Left lung (tissue), 10 donors: ENCODE results near the gene NRG3. TPM values are rescaled to one million over a fixed set of nuclear protein-coding genes. Genes with fewer than 3 reads are reported as not detected.

Experiments
- ATAC-seq: fragments of 200-7000 bp; cut with Tn5 transposase; one replicate; pipeline ENCODE4 v1.9.1; 2020; ENCODE audit warnings: moderate library complexity
- DNase-seq, 4 donors: peaks; one replicate each; pipeline ENCODE4 v3.0.0-alpha.2; 2013 to 2020
- H3K27ac ChIP-seq, 2 donors: fragments of 200-600 bp; sonication (generic) in 1 of 2; one replicate each; pipeline versions ENCODE4 v1.5.0 to v1.8.0; 2020 to 2021
- H3K27me3 ChIP-seq, 2 donors: fragments of 200-600 bp; sonication (generic) in 1 of 2; one replicate each; pipeline versions ENCODE4 v1.5.0 to v1.8.0; 2020 to 2021
- H3K36me3 ChIP-seq, 2 donors: fragments of 200-600 bp; sonication (generic) in 1 of 2; one replicate each; pipeline versions ENCODE4 v1.5.0 to v1.8.0; 2020 to 2021
- H3K4me1 ChIP-seq, 2 donors: fragments of 200-600 bp; one replicate each; pipeline ENCODE4 v1.8.0; 2021
- H3K4me3 ChIP-seq, 2 donors: fragments of 200-600 bp; sonication (generic) in 1 of 2; one replicate each; pipeline versions ENCODE4 v1.5.0 to v1.8.0; 2020 to 2021; ENCODE audit warnings: mild to moderate bottlenecking in 1 of 2
- H3K9me3 ChIP-seq, 2 donors: fragments of 200-600 bp; sonication (generic) in 1 of 2; one replicate each; pipeline versions ENCODE4 v1.5.0 to v1.8.0; 2020 to 2021
- CTCF ChIP-seq, 2 donors: fragments of 200-600 bp; sonication (generic) in 1 of 2; IDR thresholded peaks; one replicate each; pipeline versions ENCODE4 v1.5.0 to v1.8.0; 2021; ENCODE audit warnings: antibody characterized with exemption in 2 of 2
- intact Hi-C, 2 donors: fragments of 100-400 bp; cut with DNase I; formaldehyde crosslinking; loops; one replicate each; pipeline versions ENCODE4 v1.11.2 to v1.14.2; 2022
- polyA plus RNA-seq, 6 donors: library from polyadenylated mRNA; unstranded; fragments of 120-200 nt; gene quantifications; one replicate each; pipeline ENCODE4 v1.2.1, GENCODE V29; 2013; ENCODE audit not compliant: insufficient read length in 6 of 6
- total RNA-seq, 2 donors: library from RNA; stranded (reverse); fragmentation: NEBNext Ultra II Directional; extraction: Animal tissue kit (Norgen Biotek cat#: 25700); gene quantifications; one replicate each; pipeline ENCODE4 v1.2.1, GENCODE V29; 2021
- donor health status: DM: no; HTN: yes; CAD: no.
- donor health status: DM: no; HTN: no; CAD: no.

The NRG3 gene
- total and polyA plus RNA-seq, 8 donors, result 1.0 to 1.7 (median 1.1) TPM

- ATAC-seq, result no peak
These were observed 602.8 kb downstream of the NRG3 start for GRCh38 chr10:82477776-82478175.

DNA sequence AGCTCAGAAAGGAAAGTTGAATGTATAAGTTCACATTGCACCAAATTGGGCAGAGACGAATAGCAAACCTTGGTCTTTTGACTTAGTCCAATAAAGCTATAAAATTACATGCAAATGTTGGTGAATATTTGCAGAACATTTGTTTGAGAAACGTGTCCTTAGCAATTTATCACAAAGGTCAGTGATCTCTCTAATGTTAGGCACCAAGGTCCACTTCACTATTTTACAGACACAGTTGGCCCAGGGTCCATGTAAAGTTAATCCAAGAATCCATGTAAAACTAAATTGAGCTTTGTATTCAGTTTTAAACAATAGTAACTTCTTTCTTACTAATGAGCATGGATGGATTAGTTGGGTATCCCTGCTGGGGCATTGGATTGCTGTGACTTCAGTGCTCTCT lies 617.7 kb downstream of the NRG3 start:
- Histone ChIP-seq H3K9me3 (peaks cover 0 to 6% of the 10 kb centered on the region in 2 donors), H3K4me1 (no peaks in the 10 kb centered on the region), H3K36me3 (no peaks in the 10 kb centered on the region), H3K27ac (no peak overlapping the region), H3K4me3 (no peak overlapping the region), H3K27me3 (no peaks in the 10 kb centered on the region)
- DNase-seq (no peak), ATAC-seq (no peak)
- intact Hi-C loops, result no loop called here
- no peak for TF ChIP-seq CTCF (IDR thresholded peaks at IDR 0.05)

More at GRCh38 chr10:82477776-82478175, 602.8 kb downstream of the NRG3 start:
- no peak for TF ChIP-seq CTCF (IDR thresholded peaks at IDR 0.05)
- no peak overlapping the region for H3K4me3 ChIP-seq
- H3K27ac ChIP-seq, result no peak overlapping the region
- no peak for DNase-seq
- intact Hi-C loops, result no loop called here
- H3K27me3 ChIP-seq, result no peaks in the 10 kb centered on the region
- H3K9me3 ChIP-seq, result no peaks in the 10 kb centered on the region
- no peaks in the 10 kb centered on the region for H3K36me3 ChIP-seq
- no peaks in the 10 kb centered on the region for H3K4me1 ChIP-seq

DNA sequence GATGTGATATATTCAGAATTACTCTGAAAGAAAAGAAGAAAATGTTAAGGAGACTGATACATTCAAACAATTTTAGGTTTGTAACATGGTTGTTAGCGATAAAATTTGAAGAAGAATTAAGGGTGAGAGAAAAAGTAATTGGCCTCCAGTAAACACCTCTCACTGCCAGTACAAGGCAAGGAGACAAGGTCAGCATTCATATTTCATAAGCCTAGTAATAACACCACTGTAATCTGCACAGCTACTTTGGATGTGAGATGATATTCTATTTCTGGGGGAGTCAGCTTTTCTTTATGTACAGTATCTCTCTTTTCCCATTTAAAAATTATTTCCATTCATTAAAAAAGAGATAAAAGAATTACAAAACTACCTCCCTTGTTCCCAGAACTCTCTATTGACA lies 621.1 kb downstream of the NRG3 start:
- Histone ChIP-seq H3K27ac (no peak overlapping the region), H3K27me3 (no peaks in the 10 kb centered on the region), H3K36me3 (no peaks in the 10 kb centered on the region), H3K4me3 (no peak overlapping the region), H3K4me1 (no peaks in the 10 kb centered on the region), H3K9me3 (peaks cover 0 to 6% of the 10 kb centered on the region in 2 donors)
- TF ChIP-seq CTCF (IDR thresholded peaks at IDR 0.05), result no peak
- DNase-seq (no peak), ATAC-seq (no peak)
- intact Hi-C loops, result no loop called here

GRCh38 chr10:82497439-82497838 lies 622.4 kb downstream of the NRG3 start:
- Histone ChIP-seq H3K4me3 (no peak overlapping the region), H3K27me3 (no peaks in the 10 kb centered on the region), H3K4me1 (no peaks in the 10 kb centered on the region), H3K36me3 (no peaks in the 10 kb centered on the region), H3K27ac (no peak overlapping the region), H3K9me3 (peaks cover 0 to 6% of the 10 kb centered on the region in 2 donors)
- DNase-seq (no peak), ATAC-seq (no peak)
- intact Hi-C loops, result no loop called here
- TF ChIP-seq CTCF (IDR thresholded peaks at IDR 0.05), result no peak

- intact Hi-C loops, result no loop called here
- no peak overlapping the region for H3K4me3 ChIP-seq
- H3K27me3 ChIP-seq, result no peaks in the 10 kb centered on the region
- H3K9me3 ChIP-seq, result no peaks in the 10 kb centered on the region
- DNase-seq (no peak), ATAC-seq (no peak)
- no peaks in the 10 kb centered on the region for H3K36me3 ChIP-seq
- H3K27ac ChIP-seq, result no peak overlapping the region
- TF ChIP-seq CTCF (IDR thresholded peaks at IDR 0.05), result no peak
- H3K4me1 ChIP-seq, result no peaks in the 10 kb centered on the region
These were observed 624.0 kb downstream of the NRG3 start for GRCh38 chr10:82498976-82499375.
